Measurements from ENCODE around the gene IGSF21.

DNA sequence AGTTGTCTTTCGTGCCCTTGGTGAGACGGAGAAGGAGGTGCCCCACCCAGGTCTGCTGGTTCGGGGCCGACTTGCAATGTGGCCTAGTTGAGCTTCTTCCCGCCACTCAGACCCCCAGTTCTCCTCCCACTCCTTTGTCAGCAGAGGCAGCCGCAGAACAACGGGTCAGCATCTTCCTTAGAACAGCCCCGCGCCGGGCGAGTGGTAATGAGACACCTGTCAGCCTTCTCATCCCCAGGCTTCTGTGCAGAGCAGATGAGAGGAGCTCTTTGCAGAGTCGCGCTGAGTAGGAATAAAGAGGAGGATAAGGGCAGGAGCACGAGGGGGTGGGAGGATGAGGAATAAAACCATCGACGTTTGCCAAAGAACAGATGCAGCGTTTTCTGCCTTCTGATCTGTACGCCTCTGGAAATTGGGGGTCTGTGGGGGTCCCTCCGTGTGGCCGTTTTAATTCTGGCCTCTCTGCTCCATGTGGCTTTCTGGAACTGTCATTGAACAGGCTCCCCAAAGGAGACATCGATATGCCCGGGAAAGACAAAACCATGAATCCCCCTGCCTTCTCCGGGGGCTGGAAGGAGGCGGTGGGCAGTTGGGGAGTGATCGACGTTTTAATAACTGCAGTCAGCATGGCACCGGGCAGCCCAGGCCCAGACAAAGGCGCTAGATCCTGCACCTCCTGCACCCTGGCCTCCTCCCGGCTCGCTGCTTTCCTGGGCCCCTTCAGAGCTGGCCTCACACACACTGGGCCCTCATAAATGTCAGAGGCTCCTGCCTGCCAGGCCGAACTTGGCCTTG, 27.5 kb upstream of the IGSF21 start:
- TF ChIP-seq GATA3 (IDR thresholded peaks at IDR 0.05; ENCODE audit: low read depth, low read length) (no peak), GATA2 (IDR thresholded peaks at IDR 0.05; ENCODE audit: low read depth, low read length) (no peak)

All from SH-SY5Y (cell line).